ENCODE results near the gene DGKI.

The DGKI gene

DNA sequence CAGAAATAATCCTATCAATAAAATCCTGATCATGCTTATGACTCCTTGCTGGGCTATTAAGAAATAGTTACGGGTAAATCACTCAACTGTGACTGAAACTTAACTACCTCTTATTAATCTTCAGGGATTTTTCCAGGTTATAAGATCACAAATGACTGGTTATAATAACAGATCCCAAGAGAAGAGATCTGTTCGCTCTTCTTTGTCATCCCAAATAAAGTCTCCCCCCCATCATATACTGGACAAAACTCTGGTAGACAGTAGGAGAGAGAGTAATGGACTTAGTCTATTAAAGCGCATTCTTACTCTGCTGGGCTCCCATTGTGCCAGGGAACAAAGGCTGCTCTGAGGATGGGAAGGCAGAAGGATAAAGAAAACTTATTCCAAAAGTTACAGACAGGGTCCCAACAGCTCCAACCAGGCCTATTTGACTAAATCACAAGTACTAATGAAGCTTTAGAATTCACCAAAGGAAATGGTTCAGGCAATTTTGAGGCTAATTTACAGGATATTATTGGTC is 233.7 kb downstream of the DGKI start:
- Histone ChIP-seq H3K79me2 (ENCODE audit: control insufficient read depth, low read length) (no peaks in the 10 kb centered on the region), H3K4me2 (ENCODE audit: low read length) (no peak overlapping the region), H3K27me3 (ENCODE audit: control insufficient read depth, low read length) (no peaks in the 10 kb centered on the region), H3K9me2 (replicated peaks; ENCODE audit: control insufficient read depth, low read length) (no peaks in the 10 kb centered on the region), H3K9me3 (ENCODE audit: control insufficient read depth, insufficient read depth, low read length) (no peaks in the 10 kb centered on the region), H3F3A (ENCODE audit: control insufficient read depth, insufficient read depth) (no peaks in the 10 kb centered on the region), H3K4me3 (ENCODE audit: low read length) (no peak overlapping the region), H3K4me1 (ENCODE audit: control insufficient read depth, low read length) (no peaks in the 10 kb centered on the region), H4K20me1 (ENCODE audit: control insufficient read depth, insufficient read depth, low read depth, low read length) (no peaks in the 10 kb centered on the region), H3K36me3 (ENCODE audit: control insufficient read depth, low read length) (no peaks in the 10 kb centered on the region), H3K27ac (ENCODE audit: low read depth, low read length) (no peak overlapping the region)
- no peak for TF ChIP-seq EZH2phosphoT487 (IDR thresholded peaks at IDR 0.05; ENCODE audit: borderline replicate concordance, low read length)
- TF ChIP-seq, protein P1, sequence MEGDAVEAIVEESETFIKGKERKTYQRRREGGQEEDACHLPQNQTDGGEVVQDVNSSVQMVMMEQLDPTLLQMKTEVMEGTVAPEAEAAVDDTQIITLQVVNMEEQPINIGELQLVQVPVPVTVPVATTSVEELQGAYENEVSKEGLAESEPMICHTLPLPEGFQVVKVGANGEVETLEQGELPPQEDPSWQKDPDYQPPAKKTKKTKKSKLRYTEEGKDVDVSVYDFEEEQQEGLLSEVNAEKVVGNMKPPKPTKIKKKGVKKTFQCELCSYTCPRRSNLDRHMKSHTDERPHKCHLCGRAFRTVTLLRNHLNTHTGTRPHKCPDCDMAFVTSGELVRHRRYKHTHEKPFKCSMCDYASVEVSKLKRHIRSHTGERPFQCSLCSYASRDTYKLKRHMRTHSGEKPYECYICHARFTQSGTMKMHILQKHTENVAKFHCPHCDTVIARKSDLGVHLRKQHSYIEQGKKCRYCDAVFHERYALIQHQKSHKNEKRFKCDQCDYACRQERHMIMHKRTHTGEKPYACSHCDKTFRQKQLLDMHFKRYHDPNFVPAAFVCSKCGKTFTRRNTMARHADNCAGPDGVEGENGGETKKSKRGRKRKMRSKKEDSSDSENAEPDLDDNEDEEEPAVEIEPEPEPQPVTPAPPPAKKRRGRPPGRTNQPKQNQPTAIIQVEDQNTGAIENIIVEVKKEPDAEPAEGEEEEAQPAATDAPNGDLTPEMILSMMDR (IDR thresholded peaks at IDR 0.05; ENCODE audit: low read depth, low read length, poor library complexity, severe bottlenecking), result no peak

DNA sequence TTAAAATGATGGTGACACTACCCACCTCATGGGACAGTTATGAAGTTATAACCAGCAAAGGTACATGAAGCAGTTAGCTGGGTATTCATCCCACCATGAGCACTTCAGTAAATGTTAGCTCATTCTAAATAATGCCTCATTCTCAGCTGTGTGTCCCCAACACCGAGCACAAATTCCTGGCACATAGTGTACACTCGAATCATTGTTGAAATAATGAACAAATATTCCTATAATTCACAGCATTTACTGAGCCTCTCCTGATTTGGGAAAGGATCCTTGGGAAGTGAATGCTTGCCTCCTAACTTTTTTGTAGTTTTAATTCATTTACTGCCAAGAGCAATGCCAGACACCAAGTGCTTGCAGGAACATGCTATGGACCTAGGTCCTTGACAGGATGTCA is 235.2 kb downstream of the DGKI start:
- no peaks in the 10 kb centered on the region for H3K36me3 ChIP-seq (ENCODE audit: control insufficient read depth, low read length)
- no peak overlapping the region for H3K4me2 ChIP-seq (ENCODE audit: low read length)
- no peaks in the 10 kb centered on the region for H3K4me1 ChIP-seq (ENCODE audit: control insufficient read depth, low read length)
- H3K9me2 ChIP-seq (replicated peaks; ENCODE audit: control insufficient read depth, low read length), result no peaks in the 10 kb centered on the region
- TF ChIP-seq, protein P1 (IDR thresholded peaks at IDR 0.05; ENCODE audit: low read depth, low read length, poor library complexity, severe bottlenecking), result no peak
- TF ChIP-seq EZH2phosphoT487 (IDR thresholded peaks at IDR 0.05; ENCODE audit: borderline replicate concordance, low read length), result no peak
- H4K20me1 ChIP-seq (ENCODE audit: control insufficient read depth, insufficient read depth, low read depth, low read length), result no peaks in the 10 kb centered on the region
- H3F3A ChIP-seq (ENCODE audit: control insufficient read depth, insufficient read depth), result no peaks in the 10 kb centered on the region
- H3K4me3 ChIP-seq (ENCODE audit: low read length), result no peak overlapping the region
- H3K27ac ChIP-seq (ENCODE audit: low read depth, low read length), result no peak overlapping the region
- no peaks in the 10 kb centered on the region for H3K27me3 ChIP-seq (ENCODE audit: control insufficient read depth, low read length)
- no peaks in the 10 kb centered on the region for H3K9me3 ChIP-seq (ENCODE audit: control insufficient read depth, insufficient read depth, low read length)
- no peaks in the 10 kb centered on the region for H3K79me2 ChIP-seq (ENCODE audit: control insufficient read depth, low read length)

DNA sequence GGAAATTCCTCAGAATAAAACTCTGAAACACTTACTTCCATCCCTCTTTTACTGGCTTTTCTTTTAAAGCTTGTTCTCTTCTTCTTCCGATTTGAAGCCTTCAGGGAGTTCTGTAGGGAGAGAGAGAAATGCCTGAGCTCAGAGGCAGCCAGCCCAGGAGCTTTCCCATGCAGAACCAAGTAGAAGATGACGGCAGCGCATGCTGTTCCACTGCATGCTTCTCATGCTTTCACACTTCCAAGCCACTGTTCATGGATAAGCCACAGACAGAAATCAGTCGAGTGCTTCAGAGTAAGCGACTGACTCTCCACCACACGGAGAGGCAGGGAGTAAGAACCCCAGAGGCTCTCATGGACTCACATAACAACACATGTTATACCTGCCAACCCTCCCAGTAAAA is 237.3 kb downstream of the DGKI start:
- Histone ChIP-seq H3K27me3 (ENCODE audit: control insufficient read depth, low read length) (no peaks in the 10 kb centered on the region), H3K9me3 (ENCODE audit: control insufficient read depth, insufficient read depth, low read length) (no peaks in the 10 kb centered on the region), H3K4me1 (ENCODE audit: control insufficient read depth, low read length) (no peaks in the 10 kb centered on the region), H3K9me2 (replicated peaks; ENCODE audit: control insufficient read depth, low read length) (no peaks in the 10 kb centered on the region), H3K4me3 (ENCODE audit: low read length) (no peak overlapping the region), H3K4me2 (ENCODE audit: low read length) (no peak overlapping the region), H3K27ac (ENCODE audit: low read depth, low read length) (no peak overlapping the region), H3K36me3 (ENCODE audit: control insufficient read depth, low read length) (no peaks in the 10 kb centered on the region), H4K20me1 (ENCODE audit: control insufficient read depth, insufficient read depth, low read depth, low read length) (no peaks in the 10 kb centered on the region), H3K79me2 (ENCODE audit: control insufficient read depth, low read length) (no peaks in the 10 kb centered on the region), H3F3A (ENCODE audit: control insufficient read depth, insufficient read depth) (no peaks in the 10 kb centered on the region)
- TF ChIP-seq, protein P1 (IDR thresholded peaks at IDR 0.05; ENCODE audit: low read depth, low read length, poor library complexity, severe bottlenecking), result no peak
